BJ (cell line): ENCODE results near the gene TMEM252. TPM values are rescaled to one million over a fixed set of nuclear protein-coding genes. Genes with fewer than 3 reads are reported as not detected.
A peak's percentile ranks its signal among the peaks of the same experiment; 100 is the strongest.

ENCODE experiments used
- CTCF ChIA-PET: fragments of 350-600 bp; formaldehyde crosslinking; extraction: SDS; loops from one replicate; lab custom pipeline; 2021; ENCODE audit warnings: antibody characterized with exemption, inconsistent platforms; lab: Yijun Ruan, JAX
- POLR2A ChIA-PET: fragments of 300-600 bp; sonication (Branson Sonifier 250); formaldehyde crosslinking; extraction: SDS; loops from one replicate; lab custom pipeline; 2021; ENCODE audit warnings: antibody characterized with exemption; lab: Charles Lee
- DNase-seq: peaks from one replicate; pipeline ENCODE4 v3.0.0-alpha.2; 2011; ENCODE audit warnings: low read depth
- H3K27me3 ChIP-seq: 2 replicates; pipeline ENCODE4 v1.6.0; 2011; ENCODE audit warnings: low read length; ENCODE audit not compliant: control insufficient read depth, insufficient read depth
- H3K36me3 ChIP-seq: 2 replicates; pipeline ENCODE4 v1.5.1; 2011; ENCODE audit warnings: low read length; ENCODE audit not compliant: control insufficient read depth, insufficient read depth
- H3K4me3 ChIP-seq: 2 replicates; pipeline ENCODE4 v1.5.1; 2011; ENCODE audit warnings: low read depth, mild to moderate bottlenecking, control low read depth, low read length
- CTCF ChIP-seq: IDR thresholded peaks from 2 replicates; pipeline ENCODE4 v1.5.1; 2011; ENCODE audit warnings: low read depth, mild to moderate bottlenecking, control low read depth, inconsistent platforms, low read length, moderate library complexity; ENCODE audit not compliant: insufficient read depth
- polyA minus RNA-seq: library from RNA; depleted of rRNA, polyadenylated mRNA; stranded (reverse); fragments of >200 nt; gene quantifications from 2 replicates; pipeline ENCODE4 v1.2.3, GENCODE V29; 2011; rRNA and poly(A)+ RNA removed
- polyA plus RNA-seq: library from polyadenylated mRNA; depleted of rRNA; stranded (reverse); fragments of >200 nt; gene quantifications from 2 replicates; pipeline ENCODE4 v1.2.3, GENCODE V29; 2011; rRNA removed

The TMEM252 gene
- polyA plus RNA-seq (not detected in 2 replicates), polyA minus RNA-seq (not detected in 2 replicates)

- no peak within 1 kb of the TSS for H3K4me3 ChIP-seq
- no peaks in the 10 kb centered on the region for H3K27me3 ChIP-seq
- POLR2A ChIA-PET, result no interaction called here
- no peaks in the 10 kb centered on the region for H3K36me3 ChIP-seq
- CTCF ChIA-PET, result interaction anchor here (1.0 to 1.1 kb wide), 2 partner anchors 122 to 458 kb away, joined by 3 read pairs; no protein-coding TSS in a partner anchor
- DNase-seq, result no peak
- TF ChIP-seq CTCF, result no peak
Measured at GRCh38 chr9:68540712-68541535, at the start of gene TMEM252. Gene TMEM252 (minus strand): TSS chr9:68540883. CDS start chr9:68540814, 69 bp downstream.

- Histone ChIP-seq H3K4me3 (no peak overlapping the region), H3K36me3 (no peaks in the 10 kb centered on the region), H3K27me3 (no peaks in the 10 kb centered on the region)
- TF ChIP-seq CTCF, result no peak
- no peak for DNase-seq
- CTCF ChIA-PET, result interaction anchor here (0.6 to 1.2 kb wide), 2 partner anchors 50 to 391 kb away, joined by 3 to 4 read pairs; no protein-coding TSS in a partner anchor
- POLR2A ChIA-PET, result no interaction called here
Measured at GRCh38 chr9:68585034-68585761, 44.5 kb upstream of the TMEM252 start.

- CTCF ChIA-PET, result interaction anchor here (0.7 to 3.6 kb wide), 10 partner anchors 9 to 420 kb away, joined by 3 to 26 read pairs (median 4); no protein-coding TSS in a partner anchor
- POLR2A ChIA-PET, result no interaction called here
- DNase-seq, result peak; percentile 16
- TF ChIP-seq CTCF, result peak; percentile 100
- H3K27me3 ChIP-seq, result no peaks in the 10 kb centered on the region
- no peaks in the 10 kb centered on the region for H3K36me3 ChIP-seq
- H3K4me3 ChIP-seq, result no peak overlapping the region
Measured at GRCh38 chr9:68584189-68585033, 43.7 kb upstream of the TMEM252 start.

- no peak for DNase-seq
- Histone ChIP-seq H3K27me3 (no peaks in the 10 kb centered on the region), H3K4me3 (no peak overlapping the region), H3K36me3 (no peaks in the 10 kb centered on the region)
- ChIA-PET POLR2A (no interaction called here), CTCF (interaction anchor here (0.6 to 3.6 kb wide), 4 partner anchors 9 to 418 kb away, joined by 4 to 26 read pairs (median 7); no protein-coding TSS in a partner anchor)
- TF ChIP-seq CTCF, result no peak
Measured at GRCh38 chr9:68581696-68582095, 41.0 kb upstream of the TMEM252 start.
